Measurements from ENCODE around the gene MAP2K5.

DNA sequence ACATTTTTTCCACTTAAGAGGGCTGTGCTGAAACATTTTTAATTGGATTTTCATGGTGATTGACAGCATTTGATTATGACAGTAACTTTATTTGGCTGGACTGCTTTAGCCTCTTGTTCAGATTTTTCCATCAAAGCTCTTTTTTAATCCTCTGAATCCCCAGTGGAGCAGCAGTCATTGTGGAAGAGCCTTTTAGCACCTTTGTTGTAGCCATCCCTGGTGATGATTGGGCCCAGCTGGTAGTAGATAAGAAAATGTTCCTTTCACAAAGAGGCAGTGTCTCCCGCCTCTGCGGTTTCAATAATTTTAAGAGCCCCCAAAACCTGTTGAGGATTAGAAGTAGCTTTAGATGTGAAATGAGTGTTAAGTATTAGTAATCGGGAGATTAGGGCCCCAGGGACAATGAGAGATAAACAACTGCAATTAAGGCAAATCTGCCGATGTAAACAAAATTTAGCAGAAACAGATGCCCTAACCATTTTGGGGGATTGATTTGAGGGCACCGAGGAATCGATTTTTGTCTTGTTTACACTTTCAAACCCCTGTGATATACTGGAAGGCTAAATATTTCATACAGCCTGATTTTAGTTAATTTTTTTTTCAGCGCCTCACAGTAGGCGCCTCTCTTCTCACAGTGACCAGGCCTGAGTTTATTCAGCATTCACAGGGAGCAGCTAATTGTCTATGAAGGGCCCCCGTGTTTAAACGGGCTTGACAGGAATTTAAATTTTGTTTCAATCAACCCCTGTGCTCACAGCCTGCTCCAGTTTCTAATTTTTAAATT is 239.6 kb downstream of the MAP2K5 start:
- no peak for TF ChIP-seq POLR2A (IDR thresholded peaks at IDR 0.05)
- no peak for TF ChIP-seq CTCF (IDR thresholded peaks at IDR 0.05)
